ENCODE results near the gene DNMT1.
"Not testable (repeated sequence)": the region's sequence is repeated elsewhere in the genome, so short reads cannot be mapped to it uniquely, and the experiment has no call there.

Gene DNMT1

DNA sequence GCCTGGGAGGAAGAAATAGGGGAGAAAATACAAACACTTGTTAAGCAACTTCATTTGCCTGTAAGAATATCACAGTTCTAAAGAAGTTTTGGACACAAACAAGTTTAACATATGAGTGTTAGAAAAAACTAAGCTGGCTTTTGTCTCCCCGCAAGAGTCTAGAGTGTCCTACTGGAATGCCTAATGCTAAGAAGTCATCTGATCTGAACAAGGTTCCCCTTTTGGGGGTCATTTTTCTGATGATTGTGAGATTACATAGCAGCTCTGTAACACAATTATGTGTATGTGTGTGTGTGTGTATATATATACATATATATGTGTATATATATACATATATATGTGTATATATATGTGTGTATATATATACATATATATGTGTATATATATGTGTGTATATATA, 12.7 kb downstream of the DNMT1 start:
- DNase-seq, result no peak

DNA sequence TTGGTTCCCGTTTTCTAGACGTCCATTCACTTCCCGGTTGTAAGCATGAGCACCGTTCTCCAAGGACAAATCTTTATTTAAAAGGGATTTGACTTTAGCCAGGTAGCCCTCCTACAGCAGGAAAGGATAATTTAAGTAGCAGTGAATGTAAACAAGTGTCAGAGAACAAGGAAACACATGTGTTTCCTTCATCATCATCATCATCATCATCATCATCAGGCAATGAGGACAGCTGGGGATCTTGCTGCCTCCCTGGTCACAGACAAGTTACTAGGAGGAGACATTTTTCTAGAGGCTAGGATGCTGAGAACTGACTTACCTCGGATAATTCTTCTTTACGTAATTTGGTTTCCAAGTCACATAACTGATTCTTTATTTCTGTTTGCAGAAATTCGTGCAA, 14.3 kb downstream of the DNMT1 start:
- DNase-seq, result no peak

DNA sequence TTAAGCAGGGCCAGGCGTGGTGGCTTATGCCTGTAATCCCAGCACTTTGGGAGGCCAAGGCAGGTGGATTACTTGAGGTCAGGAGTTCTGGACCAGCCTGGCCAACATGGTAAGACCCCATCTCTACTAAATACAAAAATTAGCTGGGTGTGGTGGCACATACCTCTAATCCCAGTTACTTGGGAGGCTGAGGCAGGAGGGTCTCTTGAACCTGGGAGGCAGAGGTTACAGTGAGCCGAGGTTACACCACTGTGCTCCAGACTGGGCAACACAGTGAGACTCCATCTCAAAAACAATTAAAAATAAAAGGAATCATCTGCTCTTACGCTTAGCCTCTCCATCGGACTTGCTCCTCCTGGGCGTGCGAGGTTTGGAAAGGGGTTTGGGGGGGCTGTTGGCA, 14.7 kb downstream of the DNMT1 start:
- DNase-seq, result not testable (repeated sequence)

DNA sequence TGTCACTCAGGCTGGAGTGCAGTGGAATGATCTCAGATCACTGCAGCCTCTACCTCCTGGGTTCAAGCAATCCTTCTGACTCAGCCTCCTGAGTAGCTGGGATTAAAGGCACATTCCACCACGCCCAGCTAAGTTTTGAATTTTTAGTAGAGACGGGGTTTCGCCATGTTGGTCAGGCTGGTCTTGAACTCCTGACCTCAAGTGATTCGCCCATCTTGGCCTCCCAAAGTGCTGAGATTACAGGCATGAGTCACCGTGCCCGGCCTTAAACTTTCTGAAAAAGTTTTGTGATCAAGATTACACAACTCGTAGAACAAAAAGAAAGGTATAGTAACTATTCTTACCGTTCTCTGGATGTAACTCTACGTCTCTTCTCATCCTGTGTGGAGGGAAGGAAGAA, 21.2 kb downstream of the DNMT1 start:
- no peak for DNase-seq

DNA sequence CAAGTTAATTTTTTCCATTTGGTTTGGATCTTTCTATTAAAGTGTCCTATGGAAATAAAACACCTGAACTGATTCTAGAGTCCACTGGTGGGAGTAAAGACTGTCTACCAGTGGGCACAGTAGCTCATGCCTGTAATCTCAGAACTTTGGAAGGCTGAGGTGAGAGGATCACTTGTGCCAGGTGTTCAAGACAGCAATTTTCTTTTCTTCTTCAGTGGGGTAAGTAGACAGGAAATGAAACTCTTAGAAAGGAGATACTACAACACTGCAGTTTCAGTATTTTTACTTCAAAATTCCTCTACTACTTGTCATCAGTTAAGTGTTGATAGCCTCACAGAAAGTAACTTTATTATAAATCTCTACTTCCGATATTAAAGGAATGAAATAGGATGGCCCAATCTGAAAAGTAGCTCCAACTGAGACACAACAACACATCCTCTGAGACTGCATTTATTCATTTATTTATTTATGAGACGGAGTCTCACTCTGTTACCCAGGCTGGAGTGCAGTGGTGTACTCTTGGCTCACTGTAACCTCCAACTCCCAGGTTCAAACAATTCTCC, 26.3 kb downstream of the DNMT1 start:
- DNase-seq, result no peak

DNA sequence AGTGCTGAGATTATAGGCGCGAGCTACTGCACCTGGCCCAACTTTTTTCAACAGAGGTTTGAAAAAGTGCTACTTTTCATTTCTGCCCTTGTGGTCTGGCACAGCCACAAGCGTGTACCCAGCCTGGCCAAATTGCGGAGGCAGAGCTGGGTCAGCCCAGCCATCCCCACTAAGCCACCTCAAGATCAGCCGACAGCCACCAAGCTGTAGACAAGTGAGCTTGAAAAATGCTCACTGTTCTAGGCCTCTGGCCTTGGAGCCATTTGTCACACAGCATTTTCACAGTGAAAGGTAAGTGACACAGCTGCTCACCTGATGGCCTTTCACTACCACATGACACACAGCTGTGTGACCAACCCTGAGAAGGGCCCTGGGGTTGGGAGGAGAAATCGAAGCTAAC, 27.3 kb downstream of the DNMT1 start:
- no peak for DNase-seq

DNA sequence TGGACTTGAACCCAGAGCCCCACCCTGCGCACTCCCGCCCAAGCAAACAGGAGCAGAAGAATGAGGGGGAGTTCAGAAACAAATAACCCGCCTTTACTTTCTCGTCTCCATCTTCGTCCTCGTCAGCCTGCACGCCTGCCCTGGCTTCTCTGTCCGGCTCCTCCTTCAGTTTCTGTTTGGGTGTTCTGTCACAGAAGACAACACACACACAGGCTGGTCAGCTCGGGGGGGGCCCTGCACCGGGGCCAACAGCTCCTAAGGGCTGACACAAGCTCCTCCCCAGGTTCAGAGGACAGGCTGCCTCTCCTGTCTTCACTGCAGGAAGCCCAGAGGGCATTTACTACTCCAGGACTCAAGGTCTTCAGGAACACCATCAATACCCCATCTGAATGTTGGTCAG, 28.3 kb downstream of the DNMT1 start:
- DNase-seq, result not testable (repeated sequence)

DNA sequence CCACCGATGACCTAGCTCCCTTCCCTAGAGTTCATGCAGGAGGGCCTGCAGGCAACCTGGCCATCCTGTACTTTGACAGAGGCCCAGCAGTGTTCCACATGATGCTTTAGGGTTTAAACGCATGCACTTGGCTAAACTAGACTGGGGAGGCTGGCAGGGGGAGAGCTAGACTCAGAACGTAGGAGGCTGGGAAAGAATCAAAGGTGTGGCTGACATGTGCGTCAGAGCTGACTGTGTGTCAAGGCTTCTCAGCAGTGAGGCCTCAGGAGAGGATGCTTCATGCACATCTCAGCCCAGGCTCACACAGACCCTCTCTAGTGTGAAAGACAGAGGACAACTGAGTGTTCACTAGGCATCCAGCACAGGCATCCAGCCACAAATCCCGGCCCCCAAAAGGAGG, 28.7 kb downstream of the DNMT1 start:
- no peak for DNase-seq

DNA sequence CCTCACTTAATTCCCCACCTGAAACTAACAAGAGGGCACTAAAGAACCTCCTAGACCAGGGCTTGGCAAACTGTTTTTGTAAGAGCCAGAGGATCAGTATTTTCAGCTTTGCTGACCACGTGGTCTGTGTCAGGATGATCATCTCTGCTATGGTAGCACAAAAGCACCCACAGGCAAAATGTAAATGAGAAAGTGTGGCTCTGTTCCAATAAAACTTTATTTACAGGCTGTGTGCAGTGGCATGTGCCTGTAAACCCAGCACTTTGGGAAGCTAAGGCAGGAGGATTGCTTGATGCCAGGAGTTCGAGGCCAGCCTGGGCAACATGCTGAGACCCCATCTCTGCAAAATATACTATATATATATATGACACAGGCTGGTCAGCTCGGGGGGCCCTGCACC, 31.2 kb downstream of the DNMT1 start:
- no peak for DNase-seq

DNA sequence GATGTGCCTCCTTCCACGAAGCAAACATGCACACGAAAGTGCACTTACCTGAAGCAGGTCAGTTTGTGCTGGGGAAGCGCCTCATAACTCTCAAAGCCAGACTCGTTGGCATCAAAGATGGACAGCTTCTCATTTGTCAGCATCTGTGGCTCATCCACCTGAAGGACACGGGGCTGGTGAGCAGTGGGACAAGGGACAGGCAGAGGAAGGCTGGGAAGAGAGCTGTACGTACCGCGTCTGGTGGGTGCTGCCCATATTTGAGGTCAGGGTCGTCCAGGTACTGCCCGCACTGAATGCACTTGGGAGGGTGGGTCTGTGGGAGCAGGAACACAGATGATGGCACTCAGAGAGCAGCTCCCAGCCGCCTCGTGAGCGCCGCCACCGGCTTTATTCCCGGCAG, 35.1 kb downstream of the DNMT1 start:
- no peak for DNase-seq

DNA sequence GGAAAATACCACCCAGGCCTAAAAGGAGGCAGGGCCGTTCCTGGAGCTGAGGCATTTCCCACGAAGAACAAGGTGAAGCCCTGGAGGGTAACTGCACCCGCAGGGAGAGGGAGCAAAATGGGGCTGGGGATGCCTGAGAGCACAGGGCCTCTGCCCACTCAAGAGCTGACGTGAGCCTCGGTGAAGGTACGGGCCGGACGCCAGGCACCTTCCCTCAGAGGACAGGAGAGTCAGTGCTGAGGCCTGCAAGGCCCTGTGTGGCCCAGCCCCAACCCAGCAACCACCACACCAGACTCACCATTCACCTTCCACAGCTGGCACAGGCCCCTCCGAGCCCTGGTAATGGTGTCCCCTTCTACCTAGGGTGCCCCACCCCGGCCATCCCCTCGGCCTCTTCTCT, 36.3 kb downstream of the DNMT1 start:
- no peak for DNase-seq

DNA sequence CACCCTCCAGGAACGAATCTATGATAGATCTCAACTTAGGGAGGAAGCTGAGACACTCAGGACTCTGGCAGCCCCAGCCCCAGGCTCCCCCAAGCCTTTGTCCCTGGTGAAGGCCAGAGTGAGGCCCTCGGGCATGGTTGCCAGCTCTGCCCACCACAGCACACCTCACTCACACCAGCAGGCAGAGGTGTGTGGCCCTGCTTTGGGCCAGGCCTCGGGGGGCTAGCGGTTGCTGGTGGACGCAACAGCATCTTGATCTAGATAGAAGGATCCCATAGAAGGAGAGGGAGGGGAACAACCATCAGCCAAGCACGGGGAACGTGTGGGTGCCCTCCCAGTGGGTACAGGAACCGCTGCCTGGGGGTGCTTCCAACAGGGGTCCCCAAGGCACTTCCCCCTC, 36.7 kb downstream of the DNMT1 start:
- no peak for DNase-seq

DNA sequence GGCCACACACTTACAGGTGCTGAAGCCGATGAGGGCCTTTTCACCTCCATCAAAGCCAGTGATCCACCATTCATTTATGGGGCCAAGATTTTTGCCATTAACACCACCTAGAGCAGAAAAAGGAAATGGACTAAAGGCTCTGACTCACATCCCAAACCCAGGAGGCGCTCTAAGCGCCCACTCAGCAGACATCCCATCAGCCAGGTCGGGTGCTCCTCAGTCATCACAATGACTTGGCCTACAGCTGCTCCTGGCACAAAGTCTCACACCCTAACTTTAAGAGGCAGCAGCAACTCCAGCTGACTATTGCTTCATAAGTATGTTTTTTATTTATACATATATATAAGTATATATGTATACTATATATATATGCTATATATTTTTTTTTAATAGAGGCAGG, 38.9 kb downstream of the DNMT1 start:
- DNase-seq, result no peak

DNA sequence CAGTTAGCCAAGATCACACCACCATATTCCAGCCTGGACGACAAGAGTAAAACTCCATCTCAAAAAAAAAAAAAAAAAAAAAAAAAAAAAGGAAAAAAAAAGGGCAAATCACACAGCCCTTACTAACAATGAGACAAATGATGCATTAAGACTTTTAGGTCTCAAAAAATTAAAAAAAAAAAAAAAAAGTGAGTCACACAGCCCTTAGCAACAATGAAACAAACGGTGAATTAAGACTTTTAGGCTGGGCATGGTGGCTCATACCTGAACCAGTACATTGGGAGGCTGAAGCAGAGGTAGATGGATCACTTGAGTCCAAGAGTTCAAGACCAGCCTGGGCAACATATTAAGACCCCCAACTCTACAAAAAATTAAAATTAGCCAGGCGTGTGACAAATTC, 42.7 kb downstream of the DNMT1 start:
- DNase-seq, result no peak

DNA sequence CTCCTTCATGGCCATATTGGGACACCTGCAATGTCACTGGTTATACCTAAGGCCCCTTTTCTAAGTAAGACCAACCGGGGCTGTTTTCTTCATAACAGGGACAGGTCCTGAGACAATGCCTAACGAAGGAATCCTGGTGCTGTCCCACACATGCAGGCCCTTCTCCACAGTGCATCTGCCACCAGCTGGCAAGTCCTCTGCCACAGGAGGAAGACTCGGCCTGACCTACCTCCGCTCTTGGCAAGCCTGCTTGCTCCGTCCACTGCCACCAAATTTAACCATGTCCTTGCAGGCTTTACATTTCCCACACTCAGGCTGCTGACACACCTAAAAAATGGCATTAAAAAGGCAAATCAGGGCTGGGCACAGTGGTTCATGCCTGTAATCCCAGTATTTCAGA, 43.2 kb downstream of the DNMT1 start:
- DNase-seq, result no peak

DNA sequence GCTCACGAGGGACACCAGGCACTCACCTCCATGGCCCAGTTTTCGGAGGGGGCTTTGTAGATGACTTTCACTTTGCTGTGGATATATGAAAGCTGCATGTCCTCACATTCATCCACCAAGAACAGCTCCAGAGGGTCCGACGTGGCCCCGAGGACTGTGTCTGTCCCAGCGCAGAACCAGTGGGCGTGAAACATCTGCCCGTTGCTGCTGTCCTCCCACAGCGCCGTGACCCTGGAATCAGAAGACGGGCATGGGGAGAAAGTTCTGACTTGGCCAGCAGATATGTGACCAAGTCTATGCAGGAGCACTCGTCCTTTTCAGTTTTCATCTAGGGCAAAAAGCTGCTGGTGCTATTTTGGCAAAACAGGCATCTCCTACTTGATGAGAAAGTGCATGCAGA, 45.3 kb downstream of the DNMT1 start:
- DNase-seq, result no peak

DNA sequence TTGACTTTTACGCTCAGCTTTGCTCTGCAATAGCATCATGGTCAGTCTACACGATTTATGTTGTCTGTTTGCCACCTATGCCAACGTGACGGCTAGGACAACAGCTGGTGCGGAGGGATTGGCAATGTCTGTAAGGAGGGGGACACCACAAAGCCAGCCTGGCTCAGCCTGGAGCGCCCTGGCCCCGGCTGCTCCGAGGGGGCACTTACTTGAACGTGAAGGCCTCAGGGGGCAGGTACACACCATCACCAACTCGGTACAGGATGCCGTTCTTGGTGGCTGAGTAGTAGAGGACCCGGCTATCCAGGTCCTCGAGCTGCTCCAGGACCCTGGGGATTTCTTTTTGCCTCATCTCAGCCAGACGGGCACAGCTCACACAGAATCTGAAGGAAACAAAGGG, 48.6 kb downstream of the DNMT1 start:
- DNase-seq, result no peak

DNA sequence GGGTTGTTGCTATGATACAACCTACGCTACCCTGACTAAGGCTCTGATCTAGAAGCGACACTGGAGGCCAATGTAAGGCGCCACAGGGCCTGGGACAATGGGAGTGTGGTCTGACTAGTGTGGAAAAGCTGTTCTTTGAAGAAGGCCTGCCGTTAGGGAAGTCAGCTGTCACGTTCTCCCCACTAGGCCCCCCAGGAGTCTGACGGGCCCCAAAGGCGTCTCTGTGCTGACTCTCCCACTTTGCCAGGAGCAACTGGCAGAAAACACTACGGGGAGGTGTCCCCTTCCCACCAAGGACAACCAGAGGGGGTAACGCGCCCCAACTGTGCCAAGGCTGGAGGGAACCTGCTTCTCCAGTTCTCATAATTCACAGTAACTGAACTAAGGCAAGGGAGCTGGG, 49.7 kb downstream of the DNMT1 start:
- no peak for DNase-seq

DNA sequence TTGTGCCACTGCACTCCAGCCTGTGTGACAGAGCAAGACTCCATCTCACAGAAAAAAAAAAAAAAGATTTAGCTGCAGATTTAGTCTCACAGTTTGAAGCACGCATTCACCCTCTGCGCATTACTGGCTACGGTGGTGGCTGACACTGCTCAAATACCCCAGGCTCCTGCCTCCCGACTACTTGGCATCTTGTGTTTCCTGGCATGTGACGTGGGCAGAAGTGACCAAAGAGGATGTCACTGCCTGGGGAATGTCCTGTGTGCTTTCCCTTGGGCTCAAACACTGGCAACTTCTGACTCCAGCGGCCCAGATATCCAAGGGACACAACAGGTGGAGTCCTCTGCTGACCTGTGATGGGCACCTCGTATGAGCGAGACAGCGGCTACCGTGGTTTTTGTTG, 50.4 kb downstream of the DNMT1 start:
- no peak for DNase-seq

DNA sequence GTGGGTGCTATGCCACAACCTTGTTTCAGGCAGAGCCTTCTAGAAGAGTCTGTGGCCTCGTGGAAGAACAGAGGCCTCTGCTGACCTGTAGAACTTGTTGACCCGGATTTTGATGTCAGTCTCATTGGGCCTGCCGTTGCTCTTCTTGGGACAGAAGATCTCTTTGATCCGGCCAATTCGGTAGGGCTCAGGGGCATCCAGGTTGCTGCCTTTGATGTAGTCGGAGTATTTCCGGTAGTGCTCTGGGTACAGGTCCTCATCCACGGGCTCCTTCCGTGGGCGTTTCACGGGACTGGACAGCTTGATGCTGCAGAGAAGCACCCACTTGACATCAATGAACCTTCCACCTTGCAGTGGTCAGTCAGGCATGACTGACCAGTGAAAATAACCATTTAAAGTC, 51.1 kb downstream of the DNMT1 start:
- no peak for DNase-seq

DNA sequence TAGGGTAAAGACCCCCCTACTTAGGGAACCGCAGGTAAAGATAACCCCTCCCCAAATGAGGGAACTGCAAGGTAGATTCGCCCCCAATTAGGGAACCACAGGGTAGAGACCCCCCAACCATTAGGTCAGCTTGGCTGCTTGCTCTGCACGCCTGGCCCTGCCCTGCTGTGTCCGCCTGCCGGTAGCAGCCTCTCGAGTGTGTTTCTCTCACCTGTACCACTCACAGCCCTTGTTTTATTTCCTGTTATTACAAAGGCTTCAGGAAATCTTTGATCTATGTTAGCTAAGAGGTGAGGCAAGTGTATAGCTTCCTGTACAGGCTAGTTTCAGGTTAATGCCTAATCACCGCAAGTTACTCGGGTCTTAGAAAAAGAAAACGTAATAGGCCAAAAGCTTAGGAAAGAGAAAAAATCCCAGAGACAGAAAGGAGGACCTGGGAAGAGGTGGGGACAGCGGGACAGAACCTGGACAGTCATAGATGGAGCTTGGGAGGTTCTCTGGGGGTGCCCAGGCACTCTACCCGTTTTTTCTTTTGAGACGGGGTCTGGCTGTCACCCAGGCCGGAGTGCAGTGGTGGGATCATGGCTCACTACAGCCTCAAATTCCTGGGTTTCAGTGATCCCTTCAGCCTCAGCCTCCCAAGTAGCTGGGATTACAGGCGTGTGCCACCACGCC, 51.9 kb downstream of the DNMT1 start:
- no peak for DNase-seq

DNA sequence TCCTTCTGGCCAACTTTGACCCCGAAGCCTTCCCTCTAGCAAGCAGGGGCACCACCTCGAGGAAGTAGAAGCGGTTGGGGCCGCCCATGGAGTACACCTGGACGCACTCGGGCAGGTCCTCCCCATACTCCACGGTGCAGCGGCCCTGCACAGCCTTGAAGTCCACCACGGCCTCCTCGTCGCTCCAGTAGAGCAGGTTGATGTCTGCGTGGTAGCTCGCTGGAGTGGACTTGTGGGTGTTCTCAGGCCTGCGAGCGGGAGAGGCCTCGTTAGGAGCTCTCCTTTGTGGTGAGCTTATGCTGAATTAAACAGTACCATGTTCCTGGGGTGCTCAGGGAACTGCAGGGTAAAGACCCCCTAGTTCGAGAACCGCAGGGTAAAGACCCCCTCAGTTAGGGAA, 52.8 kb downstream of the DNMT1 start:
- no peak for DNase-seq

DNA sequence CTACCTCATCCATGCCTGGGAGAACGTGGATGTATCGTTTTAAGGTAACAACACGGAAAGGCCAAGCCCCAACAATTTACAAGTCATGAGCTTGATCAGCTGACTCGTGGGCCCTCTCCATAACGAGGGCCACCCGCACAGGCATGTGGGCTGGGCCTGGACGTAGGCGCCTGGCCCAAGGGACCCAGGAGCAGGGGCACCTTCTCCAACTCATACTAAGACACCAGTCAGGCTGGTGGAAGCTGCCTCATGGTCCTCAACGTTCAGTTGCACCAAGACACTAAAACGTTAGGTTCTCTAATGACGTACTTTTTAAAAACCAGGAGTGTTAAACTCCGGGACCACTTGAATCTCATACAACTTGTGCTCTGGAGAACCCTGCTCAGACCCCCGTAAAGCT, 53.3 kb downstream of the DNMT1 start:
- DNase-seq, result no peak

DNA sequence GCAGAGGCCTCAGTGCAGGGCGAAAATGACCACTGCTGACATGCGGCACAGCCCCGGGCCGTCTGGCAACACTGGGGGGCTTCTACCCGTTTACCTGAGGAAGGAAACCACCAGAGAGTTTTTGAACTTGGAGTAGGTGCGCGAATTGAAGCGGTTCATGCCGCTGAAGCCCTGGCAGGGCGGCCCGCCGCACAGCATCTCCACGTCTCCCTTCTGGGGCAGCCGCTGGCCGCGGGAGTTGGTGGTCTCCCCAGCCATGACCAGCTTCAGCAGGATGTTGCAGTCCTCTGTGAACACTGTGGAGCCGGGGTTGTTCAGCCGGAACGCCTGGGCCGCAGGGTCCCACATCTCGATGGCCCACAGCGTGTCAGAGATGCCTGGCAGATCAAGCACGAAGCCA, 54.8 kb downstream of the DNMT1 start:
- DNase-seq, result no peak
